T1000 (cell line): Measurements from ENCODE around the gene FDPS.

ENCODE experiments used
- DNase-seq: peaks from one replicate; lab custom pipeline; 2025; ENCODE audit warnings: mixed read lengths; lab: John Stamatoyannopoulos, UW

FDPS gene

GRCh38 chr1:155308493-155309422 lies at the start of gene FDPS:
TSS of gene FDPS (plus strand) at chr1:155308866. CDS start at chr1:155309790, 924 bp downstream.
- DNase-seq = peak; percentile 94

- DNase-seq = no peak
Measured at GRCh38 chr1:155260276-155260675, 48.4 kb upstream of the FDPS start.

GRCh38 chr1:155261493-155261851 lies 47.2 kb upstream of the FDPS start:
- DNase-seq = no peak

- peak; percentile 82 for DNase-seq
Measured at GRCh38 chr1:155261852-155262673, 46.6 kb upstream of the FDPS start, which contains the start of gene SCAMP3. TSS of gene SCAMP3 (minus strand) at chr1:155262360. CDS start at chr1:155262151, 209 bp downstream.

- DNase-seq = no peak
Measured at GRCh38 chr1:155263067-155263466, 45.6 kb upstream of the FDPS start.

GRCh38 chr1:155266553-155266952 lies 42.1 kb upstream of the FDPS start:
- no peak for DNase-seq

- no peak for DNase-seq
Measured at GRCh38 chr1:155267373-155267772, 41.3 kb upstream of the FDPS start.

GRCh38 chr1:155268630-155269029 lies 40.0 kb upstream of the FDPS start:
- DNase-seq = no peak

- no peak for DNase-seq
Measured at GRCh38 chr1:155269381-155269780, 39.3 kb upstream of the FDPS start.

GRCh38 chr1:155272466-155273342 lies 36.0 kb upstream of the FDPS start:
- no peak for DNase-seq

- DNase-seq = peak; percentile 88
Measured at GRCh38 chr1:155273343-155274245, 35.1 kb upstream of the FDPS start, which contains the start of gene CLK2. TSS of gene CLK2 (minus strand) at chr1:155273504. CDS start at chr1:155270977, 2,527 bp downstream.

GRCh38 chr1:155277070-155277901 lies 31.4 kb upstream of the FDPS start, which contains the start of gene HCN3:
TSS of gene HCN3 (plus strand) at chr1:155277463. CDS start at chr1:155277591, 128 bp downstream.
- peak; percentile 92 for DNase-seq

GRCh38 chr1:155277902-155278688 lies 30.6 kb upstream of the FDPS start:
- DNase-seq = no peak

GRCh38 chr1:155278689-155279160 lies 29.9 kb upstream of the FDPS start:
- no peak for DNase-seq

- no peak for DNase-seq
Measured at GRCh38 chr1:155279268-155279667, 29.4 kb upstream of the FDPS start.

GRCh38 chr1:155282488-155283091 lies 26.1 kb upstream of the FDPS start:
- no peak for DNase-seq

GRCh38 chr1:155284476-155284875 lies 24.2 kb upstream of the FDPS start:
- DNase-seq = no peak

GRCh38 chr1:155285063-155285462 lies 23.6 kb upstream of the FDPS start:
- no peak for DNase-seq
